ENCODE results near the gene FCSK.

DNA sequence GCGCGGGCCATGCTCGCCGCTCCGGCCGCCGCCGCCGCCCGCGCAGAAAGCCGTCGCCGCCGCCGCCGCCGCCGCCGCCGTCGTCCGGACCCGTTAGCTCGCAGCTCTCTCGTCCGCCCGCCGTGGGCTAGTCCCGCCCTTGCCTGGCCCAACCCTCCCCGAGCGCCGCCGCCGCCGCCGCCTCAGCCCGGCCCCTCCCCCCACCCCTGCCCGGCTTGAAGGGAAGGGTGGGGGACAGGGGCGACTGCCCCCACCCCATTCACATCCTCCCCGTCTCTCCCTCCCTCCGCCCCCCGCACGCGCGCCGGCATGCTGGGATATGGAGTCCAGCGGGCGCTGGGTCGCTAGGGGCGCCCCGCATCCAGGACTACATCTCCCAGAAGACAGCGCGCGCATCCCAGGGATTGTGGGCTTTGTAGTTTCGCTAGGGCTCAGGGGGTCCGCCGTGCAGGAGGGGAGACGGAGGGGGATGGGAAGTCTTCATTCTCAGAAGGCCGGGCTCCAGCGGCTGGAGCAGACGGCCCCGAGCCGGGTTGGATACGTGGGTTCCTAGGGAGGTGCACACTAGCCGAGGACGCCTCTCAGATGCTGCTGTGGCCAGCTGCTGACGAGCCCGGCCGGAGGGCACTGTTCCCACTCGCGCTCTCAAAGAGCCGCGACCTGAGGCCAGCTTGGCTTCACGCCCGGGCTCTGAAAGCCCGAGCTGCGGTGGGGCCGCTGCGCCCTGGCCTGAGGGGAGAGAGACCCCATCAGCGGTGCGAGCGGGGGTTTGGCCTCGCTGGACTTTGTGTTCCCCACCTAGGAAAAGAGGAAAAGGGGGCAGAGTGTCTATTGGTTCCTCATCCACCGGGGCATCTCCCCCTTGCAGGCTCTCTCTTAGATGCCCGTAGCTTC, 15.2 kb upstream of the FCSK start, which contains the start of gene ST3GAL2:
- TF ChIP-seq CTCF (IDR thresholded peaks at IDR 0.05) (peak in 1 of 3 experiments; percentile 36), POLR2A (IDR thresholded peaks at IDR 0.05) (no peak)

Measured in testis (tissue), 2 donors.